Heart left ventricle (tissue), 16 donors: ENCODE results near the gene FGD4. TPM values are rescaled to one million over a fixed set of nuclear protein-coding genes. Genes with fewer than 3 reads are reported as not detected.

ENCODE experiments used
- ATAC-seq, 4 donors: fragments of 200-7000 bp; cut with Tn5 transposase; one replicate each; pipeline ENCODE4 v1.9.1; 2020 to 2022; ENCODE audit warnings: moderate library complexity in 4 of 4, mild to moderate bottlenecking in 3 of 4, moderate number of reproducible peaks in 1 of 4
- DNase-seq, 5 donors: peaks; one replicate each; pipeline ENCODE4 v3.0.0-alpha.2; 2020
- H3K27ac ChIP-seq, 12 donors: fragments of 200-600 bp; sonication (generic) in 4 of 12; one replicate each; pipeline versions ENCODE4 v1.5.0 to v1.8.0; 2016 to 2022; ENCODE audit warnings: mild to moderate bottlenecking in 2 of 12
- H3K27me3 ChIP-seq, 9 donors: fragments of 200-600 bp; sonication (generic) in 2 of 9; one replicate each; pipeline versions ENCODE4 v1.5.1 to v1.8.0; 2016 to 2022; ENCODE audit warnings: mild to moderate bottlenecking in 3 of 9
- H3K36me3 ChIP-seq, 9 donors: fragments of 200-600 bp; sonication (generic) in 2 of 9; one replicate each; pipeline versions ENCODE4 v1.5.0 to v1.8.0; 2018 to 2022; ENCODE audit warnings: mild to moderate bottlenecking in 2 of 9
- H3K4me1 ChIP-seq, 12 donors: fragments of 200-600 bp; sonication (generic) in 4 of 12; one replicate each; pipeline versions ENCODE4 v1.5.0 to v1.8.0; 2016 to 2022; ENCODE audit warnings: mild to moderate bottlenecking in 3 of 12
- H3K4me3 ChIP-seq, 12 donors: fragments of 200-600 bp; sonication (generic) in 4 of 12; one replicate each; pipeline versions ENCODE4 v1.5.0 to v1.8.0; 2017 to 2022; ENCODE audit warnings: mild to moderate bottlenecking in 9 of 12, moderate library complexity in 4 of 12
- H3K9me3 ChIP-seq, 12 donors: fragments of 200-600 bp; sonication (generic) in 4 of 12; one replicate each; pipeline versions ENCODE4 v1.5.0 to v1.8.0; 2016 to 2022; ENCODE audit warnings: mild to moderate bottlenecking in 1 of 12
- POLR2A ChIP-seq, 2 donors: fragments of 450-650 bp; IDR thresholded peaks; one replicate each; pipeline ENCODE4 v1.6.1; 2017; ENCODE audit warnings: antibody characterized with exemption in 2 of 2, mild to moderate bottlenecking in 2 of 2, moderate library complexity in 2 of 2
- WGBS, 4 donors: extraction: QIAGEN DNeasy Blood & Tissue Kit in 2 of 4; methylation state at CpG; one replicate each; pipeline versions ENCODE4 v1.1.5 to v1.1.7; 2013 to 2018; 5-methylcytosine and 5-hydroxymethylcytosine counted together
- intact Hi-C, 10 donors: fragments of 100-400 bp; cut with DNase I; formaldehyde crosslinking; loops; one replicate each; pipeline versions ENCODE4 v1.11.1 to v1.14.2; 2022
- polyA plus RNA-seq, 2 donors: library from polyadenylated mRNA; stranded (reverse); fragments of 200-250 nt; gene quantifications; one replicate each; pipeline ENCODE4 v1.2.3, GENCODE V29; 2013
- total RNA-seq, 9 donors: library from RNA; depleted of rRNA in 2 of 9; stranded (reverse); fragments of >200 nt in 2 of 9; fragmentation: NEBNext Ultra II Directional in 3 of 9; extraction: Animal tissue kit (Norgen Biotek cat#: 25700) in 3 of 9; gene quantifications; one replicate each; pipeline versions ENCODE4 v1.1.0 to v1.2.4, GENCODE V29; 2016 to 2023
- TF ChIP-seq, protein P1 (sequence below), 12 donors: fragments of 200-600 bp; sonication (generic) in 4 of 12; IDR thresholded peaks; one replicate each; pipeline versions ENCODE4 v1.5.0 to v1.8.0; 2018 to 2022; ENCODE audit warnings: antibody characterized with exemption in 12 of 12, mild to moderate bottlenecking in 5 of 12
- donor health status: ischemic (EF 13 %, LVEDD 7.1; RV severe dilation, severe dysfunction).
- donor health status: healthy with polysubstance abuse.
- donor health status: DM: no; HTN: yes; CAD: no.
- donor health status: DM: no; HTN: no; CAD: no.
- donor health status: ischemic (EF 25% LVEDD 6.9; RV normal size, moderate dysfunction).
- donor health status: ischemic (EF 25% LVEDD 5.7; RV mildly dilated, moderate dysfunction).
- donor health status: healthy.
- donor health status: DM: yes; HTN: yes; CAD: no.
- donor health status: ischemic (EF 35%, LVEDD 5.7; RV mildly dilated, moderate dysfunction).
- donor health status: nonischemic (EF 11% LVEDD 7.7; RV severe dilation, severe dysfunction).
- donor health status: DM: yes; HTN: yes; CAD: no.
- donor health status: PGD.
- donor health status: ischemic (EF 29% LVEDD 5.4; RV normal size, mild dysfunction).
- donor health status: nonischemic (EF 23%, LVEDD 6.1; RV moderate dilation, normal function).

Gene FGD4
- total and polyA plus RNA-seq, 11 donors = 4.5 to 36.8 (median 28.2) TPM

- DNase-seq = no peak
- Histone ChIP-seq H3K27me3 (no peaks in the 10 kb centered on the region), H3K9me3 (no peaks in the 10 kb centered on the region), H3K27ac (no peak overlapping the region), H3K4me1 (no peaks in the 10 kb centered on the region), H3K36me3 (peaks cover 0 to 6% (median 0%) of the 10 kb centered on the region in 9 donors), H3K4me3 (no peak overlapping the region)
- intact Hi-C loops = no loop called here
- 95 to 97% (median 95%) methylated on average over 10 of the region's 10 CpGs for WGBS, 4 donors
- TF ChIP-seq, protein P1, sequence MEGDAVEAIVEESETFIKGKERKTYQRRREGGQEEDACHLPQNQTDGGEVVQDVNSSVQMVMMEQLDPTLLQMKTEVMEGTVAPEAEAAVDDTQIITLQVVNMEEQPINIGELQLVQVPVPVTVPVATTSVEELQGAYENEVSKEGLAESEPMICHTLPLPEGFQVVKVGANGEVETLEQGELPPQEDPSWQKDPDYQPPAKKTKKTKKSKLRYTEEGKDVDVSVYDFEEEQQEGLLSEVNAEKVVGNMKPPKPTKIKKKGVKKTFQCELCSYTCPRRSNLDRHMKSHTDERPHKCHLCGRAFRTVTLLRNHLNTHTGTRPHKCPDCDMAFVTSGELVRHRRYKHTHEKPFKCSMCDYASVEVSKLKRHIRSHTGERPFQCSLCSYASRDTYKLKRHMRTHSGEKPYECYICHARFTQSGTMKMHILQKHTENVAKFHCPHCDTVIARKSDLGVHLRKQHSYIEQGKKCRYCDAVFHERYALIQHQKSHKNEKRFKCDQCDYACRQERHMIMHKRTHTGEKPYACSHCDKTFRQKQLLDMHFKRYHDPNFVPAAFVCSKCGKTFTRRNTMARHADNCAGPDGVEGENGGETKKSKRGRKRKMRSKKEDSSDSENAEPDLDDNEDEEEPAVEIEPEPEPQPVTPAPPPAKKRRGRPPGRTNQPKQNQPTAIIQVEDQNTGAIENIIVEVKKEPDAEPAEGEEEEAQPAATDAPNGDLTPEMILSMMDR (IDR thresholded peaks at IDR 0.05) = no peak
- no peak for TF ChIP-seq POLR2A (IDR thresholded peaks at IDR 0.05)
- no peak for ATAC-seq
Measured at GRCh38 chr12:32379213-32379612, 20.1 kb upstream of the FGD4 start.

GRCh38 chr12:32379667-32380066 lies 19.7 kb upstream of the FGD4 start:
- ATAC-seq (no peak), DNase-seq (no peak)
- no peaks in the 10 kb centered on the region for H3K9me3 ChIP-seq
- WGBS, 4 donors = 81 to 95% (median 90%) methylated on average over 8 of the region's 8 CpGs
- H3K36me3 ChIP-seq = peaks cover 0 to 6% (median 0%) of the 10 kb centered on the region in 9 donors
- H3K27ac ChIP-seq = no peak overlapping the region
- intact Hi-C loops = no loop called here
- H3K27me3 ChIP-seq = no peaks in the 10 kb centered on the region
- no peaks in the 10 kb centered on the region for H3K4me1 ChIP-seq
- no peak for TF ChIP-seq POLR2A (IDR thresholded peaks at IDR 0.05)
- TF ChIP-seq, protein P1 (IDR thresholded peaks at IDR 0.05) = no peak
- no peak overlapping the region for H3K4me3 ChIP-seq

DNA sequence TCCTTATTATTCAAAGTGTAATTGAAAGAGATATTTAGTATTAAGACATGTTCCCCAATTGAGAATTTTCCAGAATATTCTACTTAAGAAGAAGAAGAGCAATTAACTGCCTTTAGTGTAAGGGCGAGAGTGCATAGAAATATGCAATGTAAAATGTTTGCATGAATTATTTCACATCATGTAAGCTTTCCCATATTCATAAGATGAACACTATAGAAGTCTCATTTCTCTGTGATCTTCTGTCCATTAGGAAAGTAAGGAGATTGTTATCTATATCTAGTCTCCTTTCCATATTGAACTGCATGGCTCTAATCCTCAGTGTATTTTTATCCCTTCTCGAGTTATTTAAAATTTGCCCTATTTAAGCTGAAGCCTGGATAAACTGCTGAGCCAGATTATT lies 17.1 kb upstream of the FGD4 start:
- DNase-seq (no peak), ATAC-seq (no peak)
- Histone ChIP-seq H3K4me1 (no peaks in the 10 kb centered on the region), H3K4me3 (no peak overlapping the region), H3K9me3 (no peaks in the 10 kb centered on the region), H3K27me3 (no peaks in the 10 kb centered on the region), H3K27ac (no peak overlapping the region), H3K36me3 (peaks cover 0 to 6% (median 0%) of the 10 kb centered on the region in 9 donors)
- intact Hi-C loops = no loop called here
- WGBS, 4 donors = 80 to 87% (median 84%) methylated on average over 2 of the region's 2 CpGs
- TF ChIP-seq, protein P1 (IDR thresholded peaks at IDR 0.05) = no peak
- no peak for TF ChIP-seq POLR2A (IDR thresholded peaks at IDR 0.05)

- H3K27me3 ChIP-seq = no peaks in the 10 kb centered on the region
- peak overlapping the region; percentile 3 to 63 (median 46) for H3K4me3 ChIP-seq
- H3K27ac ChIP-seq = peak overlapping the region in 1 of 12 donors; percentile 39
- peaks cover 0 to 5% (median 0%) of the 10 kb centered on the region in 12 donors for H3K9me3 ChIP-seq
- ATAC-seq (peak in 3 of 4 donors; percentile 60 to 80 (median 77)), DNase-seq (peak in 4 of 5 donors; percentile 28 to 75 (median 30))
- intact Hi-C loops = no loop called here
- no peaks in the 10 kb centered on the region for H3K36me3 ChIP-seq
- TF ChIP-seq, protein P1 (IDR thresholded peaks at IDR 0.05) = no peak
- no peak for TF ChIP-seq POLR2A (IDR thresholded peaks at IDR 0.05)
- peaks cover 0 to 7% (median 0%) of the 10 kb centered on the region in 12 donors for H3K4me1 ChIP-seq
- 30 to 46% (median 34%) methylated on average over 29 to 47 of the region's 47 CpGs for WGBS, 4 donors
Measured at GRCh38 chr12:32390572-32391219, 8.7 kb upstream of the FGD4 start.
